ENCODE results near the gene SART1.
A peak's percentile ranks its signal among the peaks of the same experiment; 100 is the strongest.

DNA sequence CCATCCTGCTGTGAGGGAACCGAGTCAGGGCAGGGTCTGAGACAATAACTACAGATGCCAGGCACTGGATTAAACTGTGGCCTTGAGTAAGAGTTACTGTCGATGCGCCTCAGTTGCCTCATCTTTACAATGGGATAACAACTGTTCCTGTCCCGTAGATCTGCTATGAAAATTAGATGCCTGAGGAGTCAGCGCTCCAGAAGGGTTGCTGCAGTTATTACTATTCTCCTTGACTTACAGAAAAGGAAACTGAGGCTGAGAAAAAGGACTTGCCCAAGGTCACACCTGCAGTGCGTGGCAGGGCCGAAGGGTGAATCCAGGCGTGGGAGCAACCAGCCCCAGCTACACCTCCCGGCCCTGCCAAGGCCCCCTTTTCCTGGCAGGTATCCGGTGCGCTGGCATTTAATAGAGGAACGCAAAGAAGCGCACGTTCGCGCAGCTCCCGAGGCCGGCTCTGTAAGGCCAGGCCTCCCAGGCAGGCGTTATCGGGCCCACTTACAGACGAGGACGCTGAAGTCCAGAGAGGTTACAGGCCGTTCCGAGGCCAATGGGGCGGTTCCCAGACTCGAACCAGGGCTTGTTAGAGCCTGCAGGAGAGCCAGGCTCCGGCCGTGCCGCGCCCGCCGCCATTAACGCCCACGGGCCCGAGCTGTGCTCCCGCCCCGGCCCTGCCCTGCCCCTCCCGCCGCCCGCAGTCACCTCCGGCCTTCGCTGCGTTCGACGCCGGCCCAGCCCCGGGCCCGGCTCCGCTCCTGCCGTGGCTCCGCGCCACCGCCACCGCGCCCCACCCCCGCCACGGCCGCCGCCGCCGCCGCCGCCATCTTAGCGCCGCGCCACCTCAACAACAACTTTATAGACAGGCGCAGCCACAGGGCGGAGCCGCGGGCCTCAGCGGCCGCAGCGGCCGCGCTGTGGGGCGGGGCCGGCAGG lies 43.1 kb upstream of the SART1 start, which contains the start of gene C11orf68:
- TF ChIP-seq, protein P1, sequence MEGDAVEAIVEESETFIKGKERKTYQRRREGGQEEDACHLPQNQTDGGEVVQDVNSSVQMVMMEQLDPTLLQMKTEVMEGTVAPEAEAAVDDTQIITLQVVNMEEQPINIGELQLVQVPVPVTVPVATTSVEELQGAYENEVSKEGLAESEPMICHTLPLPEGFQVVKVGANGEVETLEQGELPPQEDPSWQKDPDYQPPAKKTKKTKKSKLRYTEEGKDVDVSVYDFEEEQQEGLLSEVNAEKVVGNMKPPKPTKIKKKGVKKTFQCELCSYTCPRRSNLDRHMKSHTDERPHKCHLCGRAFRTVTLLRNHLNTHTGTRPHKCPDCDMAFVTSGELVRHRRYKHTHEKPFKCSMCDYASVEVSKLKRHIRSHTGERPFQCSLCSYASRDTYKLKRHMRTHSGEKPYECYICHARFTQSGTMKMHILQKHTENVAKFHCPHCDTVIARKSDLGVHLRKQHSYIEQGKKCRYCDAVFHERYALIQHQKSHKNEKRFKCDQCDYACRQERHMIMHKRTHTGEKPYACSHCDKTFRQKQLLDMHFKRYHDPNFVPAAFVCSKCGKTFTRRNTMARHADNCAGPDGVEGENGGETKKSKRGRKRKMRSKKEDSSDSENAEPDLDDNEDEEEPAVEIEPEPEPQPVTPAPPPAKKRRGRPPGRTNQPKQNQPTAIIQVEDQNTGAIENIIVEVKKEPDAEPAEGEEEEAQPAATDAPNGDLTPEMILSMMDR (conservative IDR thresholded peaks at IDR 0.05) = no peak
- peak; percentile 90; the same call in 1 of the 2 replicates for TF ChIP-seq ZFX (IDR thresholded peaks at IDR 0.05)
